HL-60/S4 (cell line): ENCODE results near the gene HDAC5.
"Not testable (repeated sequence)": the region's sequence is repeated elsewhere in the genome, so short reads cannot be mapped to it uniquely, and the experiment has no call there.

Source experiments
- in situ Hi-C: fragments of 300-500 bp; cut with MboI; formaldehyde crosslinking; loops from 2 replicates; pipeline ENCODE4 v1.14.3; 2022; ENCODE audit warnings: low sequenced_read_pairs

Gene HDAC5

DNA sequence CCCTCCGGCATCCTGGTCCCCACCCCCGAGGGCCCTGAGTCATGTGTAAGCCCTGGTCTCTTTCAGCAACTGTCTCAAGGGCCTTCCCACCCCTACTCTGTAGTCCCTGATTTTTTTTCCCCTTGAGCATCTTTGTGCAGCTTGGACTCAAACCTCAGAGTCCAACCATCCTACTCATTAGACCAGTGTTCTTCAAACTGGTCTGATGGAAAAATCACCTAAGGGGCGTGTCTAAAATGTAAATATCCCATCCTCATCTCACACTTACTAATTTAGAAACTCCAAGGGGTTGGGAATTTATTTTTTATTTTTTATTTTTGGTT lies 52.3 kb downstream of the HDAC5 start:
- in situ Hi-C loops = no loop called here

DNA sequence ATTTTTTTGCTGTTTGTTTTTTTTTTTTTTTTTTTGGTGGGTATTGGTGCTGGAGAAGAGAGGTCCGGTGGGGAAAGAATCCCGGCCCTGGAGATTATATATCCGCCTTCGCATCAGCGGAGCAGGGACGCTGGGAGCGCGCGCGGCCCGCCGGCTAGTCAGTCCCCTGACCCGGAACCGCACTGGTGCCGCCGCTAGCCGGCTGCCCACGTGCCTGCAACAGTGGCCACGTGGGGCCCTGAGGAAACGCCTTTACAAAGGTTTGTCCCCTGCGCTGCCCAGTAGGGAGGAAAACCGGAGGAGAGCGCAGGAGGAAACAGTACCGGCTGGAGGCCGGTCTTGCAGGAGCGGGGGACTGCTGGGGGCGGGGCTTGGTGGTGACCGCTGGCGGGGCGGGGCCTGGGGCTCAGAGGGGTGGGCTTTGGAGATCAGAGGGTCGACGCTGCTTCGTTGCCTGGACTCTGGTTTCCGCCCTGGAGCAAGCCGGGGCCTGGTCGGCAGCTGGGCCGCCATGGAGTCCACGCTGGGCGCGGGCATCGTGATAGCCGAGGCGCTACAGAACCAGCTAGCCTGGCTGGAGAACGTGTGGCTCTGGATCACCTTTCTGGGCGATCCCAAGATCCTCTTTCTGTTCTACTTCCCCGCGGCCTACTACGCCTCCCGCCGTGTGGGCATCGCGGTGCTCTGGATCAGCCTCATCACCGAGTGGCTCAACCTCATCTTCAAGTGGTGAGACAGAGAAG lies 52.8 kb downstream of the HDAC5 start, which contains the start of gene G6PC3:
Gene G6PC3, plus strand, starts transcription at position 281 of the 743 bp plus-strand sequence. Its CDS starts 231 bp downstream, at position 512.
- in situ Hi-C loops = no loop called here

DNA sequence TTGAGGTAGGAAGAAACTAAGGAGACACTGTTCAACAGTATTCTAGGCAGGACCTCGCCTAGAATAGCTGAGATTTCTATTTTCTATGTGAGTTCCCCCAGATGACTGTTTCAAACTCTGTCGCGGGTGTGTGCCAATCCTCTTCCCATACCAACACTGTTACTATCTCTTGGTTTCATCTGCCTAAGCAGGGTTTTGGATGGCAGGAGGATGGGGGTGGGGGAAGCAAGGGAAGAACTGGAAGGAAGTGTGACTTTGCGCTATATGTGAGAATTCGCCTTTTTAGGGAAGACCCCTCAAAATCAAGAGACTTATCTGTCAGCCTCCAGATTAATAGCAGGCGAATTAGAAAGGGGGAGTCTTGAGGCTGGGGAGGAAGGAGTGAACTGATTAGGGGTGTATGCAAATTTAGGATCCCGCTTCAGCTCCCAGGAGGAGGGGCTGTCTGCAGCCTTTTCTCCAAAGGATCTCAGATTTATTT lies 53.4 kb downstream of the HDAC5 start:
- in situ Hi-C loops = no loop called here

DNA sequence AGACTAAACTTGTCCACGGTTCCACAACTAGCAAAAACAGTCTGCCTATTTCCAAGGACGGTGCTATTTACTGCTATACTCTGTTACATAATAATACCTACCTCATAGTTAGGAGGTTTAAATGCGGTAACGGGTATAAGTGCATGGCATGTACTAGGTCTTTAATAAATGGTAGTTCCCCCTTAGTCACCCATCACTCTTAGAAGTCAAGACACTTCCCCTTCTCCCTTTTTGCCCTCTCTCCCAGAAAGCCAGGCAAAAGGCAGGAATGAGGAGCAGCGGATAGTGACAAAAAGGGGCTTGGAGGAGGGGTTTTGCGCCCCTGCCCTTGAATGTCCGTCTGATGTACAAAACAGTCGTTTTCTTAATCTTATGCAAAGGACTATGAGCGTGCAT lies 55.9 kb downstream of the HDAC5 start:
- in situ Hi-C loops = no loop called here

DNA sequence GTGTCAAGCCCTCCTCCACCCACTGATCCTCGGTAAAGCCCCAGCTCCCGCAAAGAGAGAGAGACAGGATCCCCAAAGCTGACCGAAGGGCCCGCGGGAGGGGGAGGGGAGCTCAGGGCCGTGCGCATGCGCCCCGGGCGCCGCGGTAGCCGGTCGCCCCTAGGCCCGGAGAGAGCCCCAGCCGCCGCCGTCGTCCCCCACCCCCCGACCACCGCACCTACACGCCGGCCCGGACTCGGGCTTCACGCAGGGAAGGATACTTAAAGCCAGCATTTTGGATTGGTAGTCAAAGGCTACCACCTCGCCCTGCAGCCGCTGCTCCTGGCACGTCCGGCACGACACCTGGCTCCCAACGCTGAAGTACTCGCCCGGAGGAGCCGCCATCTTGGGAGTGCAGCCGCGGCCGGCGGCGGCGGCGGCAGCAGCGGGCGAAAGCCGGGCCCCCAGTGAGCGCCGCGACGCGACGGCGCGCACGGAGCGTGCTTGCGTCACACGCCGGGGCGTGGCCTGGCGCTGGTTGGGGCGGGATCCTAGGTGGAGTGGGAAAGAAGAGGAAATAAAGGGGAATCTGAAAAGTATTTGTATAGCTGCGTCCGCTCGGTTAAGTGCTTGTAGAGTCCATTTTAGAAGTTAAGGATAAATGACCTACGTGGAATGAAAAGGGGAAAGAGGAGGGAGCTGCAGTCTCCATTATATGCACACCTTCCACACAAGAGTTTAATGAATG lies 57.1 kb downstream of the HDAC5 start, which contains the start of gene LSM12:
Gene LSM12, minus strand, starts transcription at position 468 of the 727 bp plus-strand sequence. Its CDS starts 84 bp downstream, at position 384.
- in situ Hi-C loops = no loop called here

DNA sequence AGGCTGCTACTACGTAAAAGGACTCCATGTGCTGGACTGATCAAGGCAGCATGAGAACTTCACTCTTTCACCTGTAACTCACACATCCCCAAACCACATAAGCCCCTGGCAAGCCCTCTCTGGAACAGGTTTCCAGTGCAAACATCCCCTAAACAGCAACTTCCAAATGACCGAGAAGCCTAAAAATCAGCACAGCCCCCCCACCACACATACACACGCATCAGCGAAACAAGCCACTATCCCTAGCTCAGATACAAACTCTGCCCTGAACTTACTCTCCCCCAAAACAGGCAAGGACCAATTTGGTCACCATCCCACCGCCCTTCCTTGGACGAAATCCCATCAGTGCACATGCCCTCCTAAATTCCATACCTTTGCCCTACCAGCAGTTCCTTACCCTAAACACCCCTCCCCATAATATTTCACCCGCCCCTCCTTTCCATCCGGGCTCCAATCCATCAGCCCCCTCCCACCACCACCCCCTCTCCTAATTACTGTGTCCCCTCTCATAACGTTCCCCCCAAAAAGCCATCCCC lies 57.7 kb downstream of the HDAC5 start:
- in situ Hi-C loops = no loop called here

DNA sequence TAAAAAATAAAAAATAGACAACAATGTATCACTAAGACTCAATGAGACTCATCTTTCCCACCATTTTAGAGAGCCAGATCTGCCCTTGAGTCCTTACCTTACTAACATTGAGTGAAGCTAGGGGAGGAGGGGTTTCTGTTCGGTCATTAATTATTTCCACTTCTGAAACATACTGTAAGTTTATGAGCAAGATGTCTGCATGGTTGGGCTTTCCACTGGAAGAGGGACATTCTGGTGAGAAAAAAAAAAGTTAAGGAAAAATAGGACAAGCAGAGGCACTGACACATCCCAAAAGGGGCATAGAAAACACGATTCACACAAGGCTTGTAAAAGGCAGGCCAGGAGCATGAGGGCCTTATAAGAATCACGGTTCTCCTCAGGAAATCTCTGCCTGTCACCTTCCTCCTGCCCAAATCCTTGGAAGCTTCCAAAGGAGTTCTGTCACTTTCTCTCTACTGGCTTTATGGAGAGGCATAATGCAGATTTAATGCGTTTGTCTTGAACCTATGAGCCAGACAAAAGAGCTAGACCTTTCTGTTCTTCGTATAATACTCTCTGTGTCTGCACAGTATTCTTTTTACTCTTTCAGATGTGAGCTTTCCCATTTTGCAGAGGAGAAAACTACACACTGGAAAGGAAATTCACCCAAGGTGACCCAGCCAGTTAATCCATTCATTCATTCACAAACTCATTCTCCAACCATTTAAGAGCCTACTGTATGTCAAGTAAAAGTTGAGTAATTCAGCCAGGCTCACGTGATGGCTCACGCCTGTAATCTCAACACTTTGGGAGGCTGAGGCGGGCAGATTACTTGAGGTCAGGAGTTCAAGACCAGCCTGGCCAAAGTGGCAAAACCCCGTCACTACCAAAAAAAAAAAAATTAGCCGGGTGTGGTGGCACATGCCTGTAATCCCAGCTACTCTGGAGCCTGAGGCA lies 59.5 kb downstream of the HDAC5 start:
- in situ Hi-C loops = no loop called here

DNA sequence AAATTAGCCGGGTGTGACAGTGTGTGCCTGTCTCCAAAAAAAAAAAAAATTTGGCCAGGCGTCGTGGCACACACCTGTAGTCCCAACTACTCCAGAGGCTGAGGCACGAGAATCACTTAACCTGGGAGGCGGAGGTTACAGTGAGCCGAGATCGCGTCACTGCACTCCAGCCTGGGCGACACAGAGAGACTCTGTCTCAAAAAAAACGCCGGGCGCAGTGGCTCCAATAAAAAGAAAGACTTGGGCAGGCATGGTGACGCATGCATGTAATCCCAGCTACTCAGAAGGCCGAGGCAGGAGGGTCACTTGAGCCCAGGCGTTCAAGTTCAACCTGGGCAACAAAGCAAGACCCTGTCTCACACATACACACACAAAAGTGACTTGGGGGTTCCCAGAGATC lies 60.6 kb downstream of the HDAC5 start:
- in situ Hi-C loops = no loop called here

DNA sequence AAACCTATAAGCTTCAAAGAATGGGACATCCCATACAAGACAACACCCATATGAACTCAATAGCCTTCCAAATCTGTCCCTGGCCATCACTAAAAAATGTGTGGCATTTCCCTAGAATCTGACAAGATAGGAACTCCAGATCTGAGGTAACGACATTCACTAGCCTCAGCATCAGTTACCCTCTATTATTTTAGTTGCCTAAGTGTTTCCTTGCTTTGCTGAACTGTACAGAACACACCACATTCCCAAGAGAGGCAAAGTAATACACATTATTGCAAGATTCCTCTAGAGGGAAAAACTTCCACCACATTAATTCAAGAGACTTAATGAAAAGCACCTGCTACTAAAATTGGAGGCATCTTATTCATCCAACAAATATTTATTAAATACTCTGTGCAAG lies 62.0 kb downstream of the HDAC5 start:
- in situ Hi-C loops = no loop called here

DNA sequence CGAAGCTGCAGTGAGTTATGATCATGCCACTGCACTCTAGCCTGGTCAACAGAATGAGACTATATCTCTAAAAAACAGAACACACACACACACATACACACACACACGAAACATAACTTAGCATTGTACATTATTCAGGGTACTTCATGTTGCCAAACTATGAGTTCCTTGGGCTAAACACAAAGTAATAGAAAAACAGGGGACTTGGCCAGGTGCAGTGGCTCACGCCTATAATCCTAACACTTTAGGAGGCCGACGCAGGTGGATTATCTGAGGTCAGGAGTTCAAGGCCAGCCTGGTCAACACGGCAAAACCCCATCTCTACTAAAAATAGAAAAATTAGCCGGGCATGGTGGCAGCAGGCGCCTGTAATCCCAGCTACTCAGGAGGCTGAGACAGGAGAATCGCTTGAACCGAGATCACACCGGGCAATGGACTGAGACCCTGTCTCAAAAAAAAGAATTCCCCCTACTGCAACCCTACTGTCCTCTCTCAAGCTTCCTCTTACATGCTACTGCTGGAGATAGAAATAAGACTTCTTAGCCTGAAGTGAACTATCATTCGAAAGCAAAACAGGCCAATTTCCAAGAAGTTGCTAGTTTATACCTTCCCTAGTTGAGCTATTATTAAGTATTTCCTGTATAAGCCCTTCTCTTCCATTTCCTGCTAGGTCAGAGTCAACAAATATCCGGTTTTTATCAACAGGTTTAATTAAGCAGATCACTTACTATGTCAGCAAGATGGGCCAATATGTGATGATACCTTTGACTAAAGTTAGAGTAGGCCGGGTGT lies 64.1 kb downstream of the HDAC5 start:
- in situ Hi-C loops = no loop called here

DNA sequence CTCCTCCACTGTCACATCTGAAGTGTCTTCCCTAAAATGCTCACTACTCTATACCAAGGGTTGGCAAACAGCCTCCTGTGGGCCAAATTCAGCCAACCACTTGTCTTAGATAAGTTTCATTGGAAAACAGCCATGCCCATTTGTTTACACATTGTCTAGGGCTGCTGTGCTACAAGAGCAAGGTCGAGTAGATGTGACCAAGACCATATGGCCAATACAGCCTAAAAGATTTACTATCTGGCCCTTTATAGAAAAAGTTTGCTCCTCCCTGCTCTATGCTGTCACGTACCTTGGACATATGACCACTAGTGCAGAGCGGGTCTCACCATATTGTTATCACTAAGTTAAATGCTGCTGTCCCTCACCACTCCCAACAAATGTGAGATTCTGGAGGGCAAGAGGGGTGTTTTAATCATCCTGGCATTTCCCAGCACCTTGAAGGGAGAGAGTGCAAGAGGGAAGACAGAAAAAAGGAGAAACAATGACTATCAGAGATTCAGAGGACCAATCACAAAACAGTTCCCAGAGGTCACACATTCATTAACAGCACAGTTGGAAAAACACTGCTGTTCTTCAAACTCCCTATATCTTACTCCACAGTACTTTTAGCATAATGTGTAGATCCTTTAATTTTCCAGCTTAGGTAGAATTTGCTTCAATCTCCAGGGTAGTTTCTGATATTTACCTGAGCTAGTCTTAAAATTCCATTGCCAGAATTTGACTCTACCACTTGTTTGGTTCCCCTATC lies 70.1 kb downstream of the HDAC5 start:
- in situ Hi-C loops = no loop called here

DNA sequence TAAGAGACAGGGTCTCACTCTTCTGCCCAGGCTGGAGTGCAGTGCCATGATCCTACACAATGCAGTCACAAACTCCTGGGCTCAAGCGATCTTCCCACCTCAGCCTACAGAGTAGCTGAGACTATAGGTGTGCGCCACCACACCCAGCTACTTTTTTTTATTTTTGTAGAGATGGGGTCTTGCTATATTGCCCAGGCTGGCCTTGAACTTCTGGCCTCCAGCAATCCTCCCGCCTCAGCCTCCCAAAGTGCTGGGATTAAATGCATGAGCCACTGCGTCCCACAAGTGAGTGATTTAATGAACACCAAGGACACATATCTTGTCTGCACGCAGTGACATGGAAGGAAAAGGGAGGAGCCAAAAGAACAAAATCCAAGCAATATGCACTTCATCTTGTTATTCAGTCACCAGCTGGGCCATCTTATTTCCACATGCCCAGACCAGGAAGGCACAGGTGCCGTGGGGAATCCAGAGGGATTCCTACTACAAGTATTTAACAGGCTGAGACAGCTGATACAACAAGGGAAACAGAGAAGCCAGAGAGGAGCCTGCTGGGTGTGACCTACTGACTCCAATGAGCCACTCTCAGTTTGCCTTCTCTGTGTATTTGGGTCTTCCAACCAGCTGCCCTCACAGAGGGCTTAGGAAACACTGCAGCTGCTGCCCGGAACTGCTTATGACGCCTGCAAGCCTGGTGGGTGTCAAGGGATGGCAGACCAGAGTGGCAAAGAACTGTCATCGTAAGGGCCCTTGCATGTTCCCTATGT lies 74.0 kb downstream of the HDAC5 start:
- in situ Hi-C loops = no loop called here

DNA sequence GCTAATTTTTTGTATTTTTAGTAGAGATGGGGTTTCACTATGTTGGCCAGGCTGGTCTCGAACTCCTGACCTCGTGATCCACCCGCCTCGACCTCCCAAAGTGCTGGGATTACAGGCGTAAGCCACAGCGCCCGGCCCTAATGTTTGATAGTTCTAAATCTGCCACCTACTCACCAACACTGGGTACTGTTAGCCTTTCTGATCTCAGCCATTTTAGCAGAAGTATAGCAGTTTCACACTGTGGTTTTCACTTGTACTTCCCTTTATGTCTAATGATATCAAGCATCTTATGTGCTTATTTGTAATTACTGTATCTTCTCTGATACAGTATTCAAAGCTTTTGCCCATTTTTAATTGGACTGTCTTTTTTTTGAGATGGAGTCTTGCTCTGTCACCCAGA lies 76.5 kb downstream of the HDAC5 start:
- in situ Hi-C loops = not testable (repeated sequence)

DNA sequence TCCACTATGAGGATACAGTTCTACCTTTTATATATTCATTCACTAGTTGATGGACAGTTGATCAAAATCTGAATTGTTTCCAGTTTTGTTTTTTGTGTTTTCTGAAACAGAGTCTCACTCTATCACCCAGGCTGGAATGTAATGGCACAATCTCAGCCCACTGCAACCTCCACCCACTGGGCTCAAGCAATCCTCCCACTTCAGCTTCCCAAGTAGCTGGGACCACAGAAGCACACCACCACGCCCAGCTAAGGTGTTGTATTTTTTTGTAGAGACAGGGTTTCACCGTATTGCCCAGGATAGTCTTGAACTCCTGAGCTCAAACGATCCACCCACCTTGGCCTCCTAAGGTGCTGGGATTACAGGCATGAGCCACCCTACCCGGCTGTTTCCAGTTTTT lies 78.0 kb downstream of the HDAC5 start:
- in situ Hi-C loops = no loop called here

DNA sequence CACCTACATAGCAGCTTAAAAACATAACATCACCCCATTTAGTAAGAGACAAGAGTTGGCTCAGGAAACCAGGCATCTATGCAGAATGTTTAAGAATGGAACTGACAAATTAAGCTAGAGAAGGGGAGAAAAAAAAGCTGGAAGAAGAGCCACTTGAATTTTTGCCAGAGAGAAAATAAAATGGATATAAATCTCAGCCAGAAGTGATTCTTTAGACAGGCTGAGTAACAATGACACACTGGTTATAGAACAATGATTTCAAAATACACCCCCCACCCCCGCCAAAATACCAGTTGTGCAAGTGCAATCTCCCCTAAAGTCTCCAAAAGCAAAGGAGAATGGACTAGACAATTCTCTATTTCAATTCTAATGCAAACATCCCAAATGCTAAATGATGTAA lies 79.4 kb downstream of the HDAC5 start:
- in situ Hi-C loops = no loop called here

DNA sequence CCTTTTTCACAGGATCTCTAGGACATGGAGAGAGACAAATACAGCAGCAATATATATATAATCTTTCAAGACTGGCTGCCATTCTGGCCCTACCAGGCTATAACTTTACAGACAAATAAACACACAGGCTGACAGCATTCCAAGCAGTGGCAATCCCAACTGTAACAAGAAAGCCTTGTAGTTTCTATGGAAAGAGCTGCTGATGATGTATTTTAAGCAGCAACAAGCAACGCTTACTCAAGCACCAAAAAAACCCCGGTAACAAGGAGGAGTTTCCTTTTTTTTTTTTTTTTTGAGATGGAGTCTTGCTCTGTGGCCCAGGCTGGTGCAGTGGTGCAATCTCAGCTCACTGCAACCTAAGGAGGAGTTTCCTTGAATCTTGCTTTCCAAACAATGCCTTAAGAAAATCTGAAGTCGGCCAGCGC lies 80.2 kb downstream of the HDAC5 start:
- in situ Hi-C loops = no loop called here

DNA sequence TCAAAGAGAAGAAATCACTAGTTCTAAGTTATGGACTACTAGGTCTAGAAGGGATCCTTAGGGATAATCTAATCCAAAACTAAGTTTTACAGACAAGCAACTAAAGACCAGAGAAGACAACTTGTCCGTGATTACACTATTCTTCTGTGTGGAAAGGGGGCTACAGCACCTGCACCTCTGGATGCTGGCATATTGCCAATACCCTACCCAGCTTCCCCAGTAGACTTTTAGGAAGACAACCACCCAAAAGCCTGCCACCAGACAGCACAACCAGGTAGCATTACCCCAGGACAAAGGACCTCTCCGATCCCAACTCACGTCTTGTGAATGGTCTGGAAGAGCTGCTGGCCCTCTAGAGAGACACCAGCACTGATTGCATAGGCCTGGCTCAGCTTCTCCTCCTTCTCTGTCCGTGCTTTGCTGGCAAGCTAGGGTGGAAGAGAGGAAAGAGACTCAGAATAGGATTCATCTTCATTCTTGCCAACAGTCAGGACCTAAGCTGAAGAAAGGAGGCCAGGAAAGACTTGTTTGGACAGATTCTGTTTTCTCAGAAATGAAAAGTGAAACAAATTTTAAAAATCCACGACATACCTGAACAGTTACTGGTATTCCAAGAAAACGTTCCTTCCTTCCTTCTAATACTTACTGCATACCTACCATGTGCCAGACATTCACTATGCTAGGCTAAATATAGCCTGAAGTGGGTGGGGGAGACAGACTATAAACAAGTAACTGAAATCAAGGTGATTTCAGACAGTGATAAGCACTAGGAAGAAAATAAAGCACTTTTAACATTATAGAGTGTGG lies 83.4 kb downstream of the HDAC5 start:
- in situ Hi-C loops = no loop called here

DNA sequence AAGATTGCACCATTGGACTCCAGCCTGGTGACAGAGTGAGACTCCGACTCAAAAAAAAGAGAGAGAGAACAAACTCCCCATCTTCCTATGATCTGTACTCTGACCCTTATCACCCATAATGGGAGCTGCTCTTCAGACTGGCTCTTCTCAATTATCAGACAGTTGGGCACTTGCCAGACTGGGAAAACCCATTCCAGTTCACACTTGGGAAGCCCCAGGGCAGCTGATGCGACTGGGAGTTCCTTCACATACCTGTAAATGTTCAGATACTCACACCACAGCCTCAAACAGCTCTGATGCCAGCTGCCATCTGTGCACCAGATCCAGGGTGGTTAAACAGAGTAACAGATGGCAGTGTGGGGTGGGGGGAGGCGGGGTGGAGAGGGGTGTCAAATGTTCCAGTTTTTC lies 84.8 kb downstream of the HDAC5 start:
- in situ Hi-C loops = no loop called here
